NCI-H1048 (cell line): ENCODE results near the gene TCF4.

Experiments used
- DNase-seq: peaks from one replicate; lab custom pipeline; 2025; lab: John Stamatoyannopoulos, UW

The TCF4 gene

DNA sequence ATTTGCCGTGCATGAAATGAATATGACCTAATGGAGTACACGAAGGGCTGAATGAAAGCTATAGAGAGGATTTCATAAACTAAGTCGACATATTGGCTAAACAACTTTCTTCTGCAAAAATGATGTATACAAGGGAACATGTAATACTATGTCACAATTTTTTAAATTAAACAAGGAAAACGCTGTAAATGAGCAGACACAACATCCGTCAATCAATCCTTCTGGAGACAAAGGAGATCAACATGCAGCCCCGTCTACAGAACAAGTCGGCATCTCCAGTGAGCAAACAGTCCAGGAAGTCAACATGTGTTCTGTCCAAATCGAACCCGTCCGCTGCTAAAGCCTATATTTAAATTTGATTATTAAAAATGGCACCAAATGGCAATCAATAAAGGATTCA lies 180.8 kb downstream of the TCF4 start:
- no peak for DNase-seq

DNA sequence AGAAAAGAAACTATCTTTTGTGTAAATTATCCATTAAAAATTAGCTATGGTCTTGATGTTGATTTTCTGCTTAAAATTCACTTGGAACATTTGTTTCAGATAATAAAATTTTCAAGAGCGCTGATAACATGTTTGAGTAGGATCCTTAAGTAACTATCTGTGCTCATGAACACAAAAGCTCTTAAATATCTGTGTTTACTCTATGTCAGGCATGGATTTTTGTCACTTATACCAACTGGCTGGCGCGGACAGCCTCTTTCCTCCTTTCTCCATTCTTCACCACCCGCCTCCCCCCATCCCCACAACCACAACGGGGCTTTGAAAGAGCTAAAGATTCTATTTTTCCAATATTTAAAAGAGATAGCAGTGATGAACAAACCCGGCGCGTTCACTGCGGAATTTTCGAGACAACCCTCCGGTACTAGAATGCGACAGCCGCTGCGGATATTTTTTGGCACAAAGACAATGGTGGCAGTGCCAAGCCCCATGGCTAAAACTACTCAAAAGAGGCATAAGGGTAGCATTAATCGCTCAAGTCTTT lies 181.5 kb downstream of the TCF4 start:
- peak; percentile 27 for DNase-seq

DNA sequence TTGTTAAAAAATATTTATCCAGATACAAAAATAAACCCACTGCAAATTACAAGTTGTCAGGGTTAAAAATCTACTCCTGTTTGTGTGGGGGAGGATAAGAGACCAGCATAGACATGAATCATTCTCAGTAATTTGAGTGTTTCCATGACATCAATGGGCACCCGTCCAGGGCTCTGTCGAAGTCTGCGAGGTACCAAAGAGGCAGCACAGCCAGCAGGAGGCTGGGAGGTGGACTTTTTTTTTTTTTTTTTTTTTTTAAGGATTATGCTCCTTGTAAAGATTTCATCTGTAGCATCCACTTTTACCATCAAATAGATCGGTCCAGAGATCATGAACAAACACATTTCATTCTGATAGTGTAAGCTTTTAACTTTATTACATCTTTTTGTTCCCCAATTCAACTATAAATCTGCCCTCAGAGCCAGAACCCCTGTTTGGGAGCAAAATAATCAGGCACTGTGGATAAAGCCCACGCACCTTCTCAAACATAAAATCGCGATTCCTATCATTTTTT lies 182.0 kb downstream of the TCF4 start:
- DNase-seq: peak; percentile 85

DNA sequence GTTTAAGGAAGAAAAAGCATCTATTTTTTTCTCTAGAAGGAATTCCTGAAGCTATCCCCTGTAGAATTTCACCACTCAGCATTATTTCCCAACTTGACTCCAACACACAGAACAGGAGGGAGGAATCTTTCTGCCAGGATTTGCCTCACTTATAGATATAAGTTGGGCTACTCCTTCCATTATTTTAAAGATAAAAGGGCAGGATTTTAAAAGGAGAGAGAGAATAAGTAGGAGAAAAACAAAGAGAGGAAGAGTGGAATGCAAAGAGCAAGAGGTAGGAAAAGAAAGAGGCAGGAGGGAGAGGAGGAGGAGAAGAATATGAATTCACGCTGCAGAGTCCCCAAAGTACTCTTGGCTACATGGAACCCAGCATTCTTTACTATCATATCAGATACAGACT lies 182.5 kb downstream of the TCF4 start:
- no peak for DNase-seq

DNA sequence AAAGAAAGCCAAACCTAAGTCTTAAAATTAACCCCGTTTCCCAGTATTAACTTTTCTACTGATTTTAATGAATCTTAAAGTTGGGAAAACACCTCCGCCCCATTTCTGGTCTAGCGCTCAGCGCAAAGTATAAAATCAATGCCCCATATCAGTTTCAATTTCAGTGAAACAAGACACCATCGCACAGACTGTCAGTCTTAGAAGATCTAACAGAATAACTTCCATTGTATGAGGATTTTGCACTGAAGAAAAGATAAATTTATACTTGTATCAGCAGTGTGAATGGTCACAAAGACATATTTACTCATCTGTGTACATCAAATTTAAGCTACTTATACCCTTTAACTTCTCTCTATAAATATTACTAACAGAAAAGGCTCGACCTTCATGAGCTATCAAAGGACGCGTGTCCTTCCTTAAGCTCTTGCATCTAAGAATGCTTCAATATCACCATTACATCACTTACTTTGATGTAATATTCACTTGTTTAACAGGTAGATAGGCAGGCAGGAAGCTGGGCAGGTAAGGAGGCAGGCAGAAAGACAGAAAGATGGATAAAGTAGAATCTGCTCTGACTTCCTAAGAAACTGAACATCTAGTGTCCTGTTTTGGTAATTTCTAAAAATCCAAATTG lies 183.0 kb downstream of the TCF4 start:
- DNase-seq: no peak

DNA sequence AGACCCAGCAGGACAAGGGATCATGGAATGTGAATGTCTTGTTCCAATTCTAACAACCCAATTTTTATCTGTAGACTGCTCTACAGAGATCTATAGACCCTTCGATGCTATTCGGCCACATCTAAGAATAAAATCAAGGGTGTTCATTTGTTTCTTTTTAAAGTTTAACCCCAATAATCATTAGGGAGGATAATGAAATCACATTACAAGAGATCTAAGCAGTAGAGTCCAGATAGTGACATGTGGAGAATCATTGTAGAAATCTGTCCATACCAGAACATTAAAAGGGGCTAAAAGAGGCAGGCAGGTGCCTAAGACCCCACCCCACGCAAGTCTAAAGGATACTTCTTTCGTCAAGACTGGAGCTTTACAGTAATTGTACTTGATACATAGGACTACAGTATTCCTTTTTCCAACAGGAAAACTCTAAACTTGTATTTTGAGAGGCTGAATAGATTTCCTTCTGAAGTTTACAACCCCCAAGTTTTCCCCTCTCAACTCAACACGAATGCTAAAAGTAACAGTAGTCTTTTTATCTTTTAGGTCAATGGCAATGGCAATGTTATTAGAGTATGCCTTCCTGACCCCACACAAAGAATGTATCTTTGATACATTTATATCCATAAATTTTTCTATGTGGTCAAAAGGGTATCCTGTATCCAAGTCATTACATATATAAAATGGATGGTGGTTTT lies 183.7 kb downstream of the TCF4 start:
- DNase-seq: no peak

DNA sequence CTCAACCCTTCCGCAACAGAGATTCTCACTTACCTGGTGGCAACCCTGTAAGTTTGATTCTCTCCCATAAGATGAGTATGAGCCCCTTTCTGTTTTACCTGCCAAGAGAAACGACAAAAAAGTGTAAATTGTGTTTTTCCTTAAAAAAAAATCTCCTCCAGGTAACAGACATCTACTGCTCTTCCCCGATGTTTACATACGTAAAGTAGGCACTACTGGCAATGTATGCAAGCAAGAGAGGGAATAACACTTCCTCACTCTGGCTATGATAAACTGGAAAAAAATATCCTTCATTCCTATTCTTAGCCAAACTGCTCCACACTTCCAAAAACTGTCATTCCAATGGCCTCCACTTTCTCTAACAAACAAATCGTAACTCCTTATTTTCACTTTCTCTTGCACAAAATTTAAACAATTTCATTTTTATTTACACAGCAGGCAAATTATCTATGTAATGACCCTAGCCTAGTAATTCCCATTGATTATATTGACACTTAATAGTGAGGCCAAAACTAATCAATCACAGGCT lies 184.5 kb downstream of the TCF4 start:
- DNase-seq: no peak

DNA sequence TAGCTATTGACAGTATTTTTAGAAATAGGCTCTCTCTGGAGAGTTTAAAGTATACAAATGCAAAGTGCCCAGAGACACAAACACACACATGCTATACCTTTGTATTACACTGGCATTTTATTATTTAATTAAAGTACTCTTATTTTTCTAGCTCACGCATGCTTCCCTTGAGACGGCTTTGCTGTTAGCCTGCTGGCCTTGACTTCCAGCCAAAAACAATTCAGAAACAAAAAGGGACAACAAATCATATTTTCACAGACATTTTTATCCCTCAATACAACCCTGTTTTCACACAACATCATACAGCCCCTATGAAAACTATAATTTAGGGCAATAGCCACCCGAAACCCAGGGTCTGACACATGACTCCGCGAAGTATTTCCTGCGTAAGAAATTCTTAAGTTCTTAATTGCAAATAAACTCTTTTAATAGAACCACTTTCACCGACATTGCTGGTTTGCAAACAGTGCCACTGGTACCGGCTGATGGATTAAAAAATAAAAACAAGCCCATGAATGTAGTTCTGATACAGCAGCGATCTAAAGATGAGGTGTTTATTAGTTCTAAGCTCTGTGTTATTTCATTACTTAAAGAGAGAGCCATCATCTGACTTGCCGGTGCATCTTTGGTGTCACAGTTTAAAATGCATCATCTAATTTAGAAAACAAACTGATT lies 185.1 kb downstream of the TCF4 start:
- no peak for DNase-seq

DNA sequence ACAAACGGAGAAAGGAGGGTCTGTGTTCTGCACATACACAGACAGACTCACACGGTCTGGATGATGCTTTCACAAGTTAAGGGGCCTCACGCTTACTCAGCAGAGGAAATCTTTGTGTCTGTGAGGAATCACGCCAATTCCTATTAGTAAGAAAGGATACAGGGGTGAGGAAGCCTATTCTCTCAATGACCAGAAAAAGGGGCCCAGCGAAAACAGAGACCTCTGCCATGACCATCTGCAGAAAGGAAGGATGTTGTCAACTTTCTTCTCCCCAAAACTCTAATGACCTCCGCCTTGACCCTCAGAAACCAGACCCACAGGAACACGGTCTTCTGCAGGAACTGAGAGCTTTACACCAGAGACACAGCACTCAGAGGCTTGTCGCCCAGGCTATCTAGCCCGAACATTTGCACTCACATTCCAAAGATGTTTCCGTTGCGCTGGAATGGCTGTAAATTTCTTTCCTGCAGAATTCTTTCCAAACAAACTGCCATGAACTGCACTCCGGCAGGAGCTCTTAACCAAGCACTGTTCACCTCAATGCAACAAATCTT lies 186.3 kb downstream of the TCF4 start:
- DNase-seq: peak; percentile 44

DNA sequence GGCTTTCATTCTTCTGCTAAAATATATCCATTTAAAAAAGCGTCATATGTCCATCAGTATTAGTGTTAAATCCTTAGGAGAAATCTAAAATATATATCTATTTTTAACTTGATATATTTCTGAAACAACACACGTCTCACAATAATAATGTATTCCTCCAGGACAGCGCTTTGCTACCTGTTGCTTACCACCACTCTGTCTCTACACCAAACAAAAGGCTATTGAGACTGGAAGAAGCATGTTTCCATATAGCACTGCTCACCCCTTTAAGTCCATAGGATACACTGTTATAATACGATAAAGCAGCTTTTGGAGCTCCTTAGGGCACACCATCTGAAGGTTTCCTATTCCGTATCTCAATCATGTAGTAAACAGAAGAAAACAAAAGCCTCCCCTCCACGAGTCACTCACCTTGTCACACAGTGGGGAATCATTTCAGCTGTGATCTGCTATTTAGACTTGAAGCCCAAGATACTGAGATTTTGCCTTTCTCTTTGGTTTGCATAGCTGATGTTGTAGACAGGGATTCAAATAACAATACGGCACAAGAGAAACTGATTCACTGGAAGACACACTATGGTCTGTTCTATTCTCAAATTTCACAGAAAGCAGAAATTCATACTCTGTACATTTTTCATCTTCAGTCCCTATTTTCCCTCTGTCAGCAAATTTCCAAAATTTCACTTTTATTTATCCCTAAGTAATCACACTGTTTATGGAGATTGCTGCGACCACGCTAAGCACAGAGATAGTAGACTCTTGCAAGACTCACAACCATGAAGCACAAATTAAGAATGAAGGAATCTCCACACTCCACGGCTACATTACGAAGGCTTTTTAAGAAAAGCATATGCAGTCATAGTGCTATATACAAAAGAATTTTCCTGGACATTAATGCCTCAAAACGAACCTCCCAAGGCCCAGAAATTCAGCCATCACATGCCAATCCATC lies 187.1 kb downstream of the TCF4 start:
- no peak for DNase-seq

DNA sequence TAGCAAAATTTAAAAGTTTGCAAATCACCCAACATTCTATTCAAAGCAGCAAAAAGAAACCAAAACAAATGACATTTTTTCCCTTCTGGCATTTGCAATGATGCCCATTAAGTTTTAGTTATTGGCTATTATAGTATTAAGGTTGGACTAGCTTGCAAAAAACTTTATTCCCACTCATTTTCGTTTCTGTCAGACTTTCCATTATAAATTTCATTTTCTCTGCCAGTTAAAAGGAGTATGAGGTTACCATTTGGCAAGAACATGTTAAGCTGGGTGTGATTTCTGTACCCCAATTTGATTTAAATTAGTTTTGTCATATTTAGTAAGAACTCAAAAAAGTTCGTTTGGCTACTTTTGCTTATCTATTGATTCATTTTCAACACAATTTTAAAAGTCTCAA lies 187.9 kb downstream of the TCF4 start:
- no peak for DNase-seq

DNA sequence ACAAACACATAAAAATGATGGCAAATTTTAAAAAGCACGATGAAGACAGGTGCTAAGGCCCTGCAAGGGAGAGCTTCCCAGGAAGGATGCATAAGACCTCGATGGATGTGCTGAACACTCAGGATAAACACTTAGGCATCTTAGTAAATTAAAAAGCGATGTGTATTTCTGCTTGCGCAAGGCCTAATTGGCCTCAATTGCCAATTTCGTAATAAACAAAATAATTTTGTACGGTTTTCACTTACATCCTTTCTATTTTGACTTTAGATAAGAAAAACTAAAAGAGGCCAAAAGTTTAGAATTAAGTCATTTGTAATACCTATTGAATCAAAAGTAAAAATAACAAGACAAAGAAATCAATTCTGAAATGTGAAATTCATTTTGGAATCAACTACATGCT lies 189.1 kb downstream of the TCF4 start:
- no peak for DNase-seq

DNA sequence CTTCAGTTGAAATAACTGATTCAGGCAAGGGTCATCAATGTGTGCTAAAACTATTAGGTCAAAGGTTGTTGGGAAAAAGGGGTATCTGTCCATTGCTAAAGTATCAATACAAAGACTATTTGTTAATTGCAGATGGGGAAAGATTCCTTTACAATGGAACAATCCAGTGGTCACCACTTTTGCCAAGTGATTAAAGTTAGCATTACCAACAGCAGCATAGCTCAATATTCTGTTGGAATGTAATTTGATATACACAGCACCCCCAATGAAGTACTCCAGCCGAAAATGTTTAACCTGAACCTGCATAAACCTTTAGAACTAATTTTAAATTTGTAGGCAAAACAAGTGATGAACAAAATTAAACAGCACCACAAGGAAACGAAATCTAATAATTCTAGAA lies 191.0 kb downstream of the TCF4 start:
- no peak for DNase-seq

DNA sequence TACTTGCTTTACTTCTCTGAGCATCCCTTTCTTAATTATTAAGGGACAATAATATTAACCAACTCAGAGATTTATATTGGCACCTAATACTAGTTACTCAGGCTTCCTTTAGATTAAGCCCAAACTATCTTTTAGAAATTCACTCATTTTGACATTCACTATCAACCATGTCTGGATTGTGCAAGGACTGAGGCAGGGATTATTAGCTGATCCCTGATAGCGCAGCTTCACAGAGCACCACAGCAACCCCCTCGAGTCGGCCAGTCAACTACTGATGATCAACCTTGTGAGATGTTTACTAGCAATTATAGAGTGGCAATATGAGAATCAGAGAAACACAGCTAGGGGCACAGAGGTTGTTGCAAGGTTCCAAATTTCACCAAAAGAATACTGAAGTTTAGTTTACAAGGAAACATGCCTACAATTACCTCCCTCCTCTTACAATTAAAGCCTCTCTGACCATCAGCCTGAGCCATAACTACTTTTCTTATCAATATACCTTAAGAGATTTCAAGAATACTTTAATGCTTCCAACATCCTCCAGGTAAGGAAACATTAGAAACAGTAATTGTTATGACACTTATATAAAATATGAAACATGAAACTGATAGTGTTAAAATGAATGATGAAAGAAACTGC lies 191.6 kb downstream of the TCF4 start:
- no peak for DNase-seq

DNA sequence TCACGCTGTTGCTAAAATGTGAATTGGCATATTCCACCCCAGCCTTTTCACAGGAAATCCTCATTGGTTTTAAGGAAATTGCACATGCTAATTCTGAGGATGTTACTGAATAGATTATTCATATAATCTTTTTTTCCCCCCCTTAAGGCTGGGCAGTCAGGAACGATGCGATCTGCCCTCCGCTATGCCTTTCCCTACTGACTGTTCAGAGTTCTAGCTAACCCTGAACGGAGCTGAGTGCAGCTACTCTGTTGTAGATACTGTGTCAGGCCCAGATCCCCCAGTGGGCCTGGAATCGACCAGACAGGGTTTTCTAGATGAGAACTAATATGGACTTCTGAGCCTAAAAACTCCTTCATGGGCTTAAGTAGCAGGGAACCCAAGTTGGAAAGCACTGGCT lies 192.2 kb downstream of the TCF4 start:
- DNase-seq: no peak

DNA sequence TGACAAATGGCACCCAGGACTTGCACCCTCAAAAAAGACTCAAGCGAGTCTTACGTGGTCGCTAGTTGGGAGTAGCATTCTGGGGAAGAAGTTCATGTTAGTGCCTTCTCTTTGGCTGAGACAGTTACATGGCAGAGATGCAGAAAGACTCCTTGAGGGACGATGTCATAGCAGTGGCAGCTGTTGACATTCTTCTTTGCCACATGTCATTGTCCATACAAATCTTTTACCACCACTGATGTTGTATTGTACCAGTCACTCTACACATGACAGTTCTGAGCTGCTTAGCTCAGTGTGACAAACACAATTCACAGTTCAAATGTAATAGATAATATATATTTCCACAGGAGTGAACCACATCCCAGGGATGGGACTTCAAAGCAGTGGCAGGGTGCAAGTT lies 197.1 kb downstream of the TCF4 start:
- DNase-seq: no peak

DNA sequence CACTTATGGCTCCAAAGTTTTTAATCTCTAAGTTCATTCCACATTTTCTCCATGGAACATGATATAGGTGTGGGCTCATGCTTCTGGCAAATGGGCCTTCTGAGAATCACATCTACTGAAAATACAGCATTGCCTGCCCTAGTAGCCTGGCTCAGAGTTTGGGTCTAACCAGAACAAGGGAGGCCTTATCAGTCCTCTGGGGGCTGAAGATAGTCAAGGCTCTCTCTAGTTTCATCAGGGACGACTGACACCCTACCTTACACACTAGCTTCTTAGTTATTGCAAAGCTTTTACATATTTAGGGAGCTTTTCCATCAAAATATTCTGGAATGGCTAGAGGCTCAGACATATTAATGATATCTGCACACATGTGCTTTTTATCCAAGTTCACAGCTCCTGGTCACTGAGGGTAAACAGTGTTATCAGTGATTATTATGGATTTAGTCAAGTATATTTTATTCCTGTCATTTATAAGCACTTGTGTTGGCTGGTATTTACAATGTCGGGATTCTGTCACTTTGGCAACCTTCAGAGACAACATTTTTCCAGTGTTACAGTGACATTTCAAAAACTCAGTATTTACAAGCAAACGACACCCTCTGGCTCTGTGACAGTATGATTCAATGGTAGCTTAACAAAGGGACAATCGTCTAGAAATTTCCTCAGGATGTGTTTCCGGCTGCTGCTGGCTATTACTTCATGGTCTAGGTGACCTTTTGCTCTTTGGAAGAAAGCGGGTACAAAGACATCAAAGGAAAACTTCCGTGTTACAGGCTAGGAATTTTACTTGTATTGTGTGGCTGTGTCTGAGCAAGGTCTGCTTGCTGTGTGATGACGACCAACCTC lies 200.6 kb downstream of the TCF4 start:
- DNase-seq: no peak

DNA sequence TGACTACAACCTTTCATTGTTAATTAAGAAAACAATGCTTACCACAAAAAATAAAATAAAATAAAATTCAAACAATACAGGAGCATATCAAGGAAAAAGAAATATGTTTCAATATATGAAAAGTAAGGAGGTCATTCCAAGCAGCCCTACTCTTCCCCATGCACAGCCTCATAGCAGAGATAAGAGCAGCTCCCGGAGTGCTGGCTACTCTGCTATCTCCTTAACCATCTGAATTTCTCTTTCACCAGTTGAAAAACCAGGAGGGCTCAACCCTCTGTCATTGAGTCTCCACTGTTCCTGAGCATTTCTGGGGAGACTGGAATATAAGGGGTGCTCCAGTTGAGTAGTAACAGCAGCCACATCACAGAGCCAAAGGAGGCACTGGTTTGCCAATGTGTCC lies 201.4 kb downstream of the TCF4 start:
- DNase-seq: no peak

DNA sequence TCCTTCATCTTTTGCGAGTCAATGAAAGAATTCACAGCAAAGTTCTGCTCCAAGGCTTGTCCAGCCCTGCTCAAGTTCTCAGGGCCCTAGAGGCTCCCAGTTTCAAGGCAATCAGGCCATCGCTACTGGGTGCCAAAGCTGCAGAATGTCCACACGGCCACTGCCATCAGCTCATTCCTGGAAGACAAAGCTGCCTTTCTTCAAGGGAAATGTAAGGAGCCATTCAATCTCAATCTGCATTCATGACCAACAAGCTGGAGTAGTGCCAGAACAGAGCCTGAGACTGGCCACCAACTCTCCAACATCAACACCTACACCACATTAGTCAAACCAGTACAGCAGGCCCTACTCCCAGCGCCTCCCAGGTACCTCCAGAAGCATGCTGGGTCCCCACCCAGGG lies 202.2 kb downstream of the TCF4 start:
- DNase-seq: no peak
